MG63 (cell line): ENCODE results near the gene FOXJ1. TPM values are rescaled to one million over a fixed set of nuclear protein-coding genes. Genes with fewer than 3 reads are reported as not detected.

Experiments used
- DNase-seq: peaks from one replicate; pipeline ENCODE4 v3.0.0-alpha.2; 2020
- H3K27me3 ChIP-seq: fragments of 250-450 bp; sonication (Bioruptor Pico); 2 replicates; pipeline ENCODE4 v1.5.1; 2020; ENCODE audit warnings: mild to moderate bottlenecking, moderate library complexity
- H3K36me3 ChIP-seq: fragments of 250-450 bp; sonication (Bioruptor Pico); 2 replicates; pipeline ENCODE4 v1.5.1; 2020; ENCODE audit warnings: mild to moderate bottlenecking, moderate library complexity
- H3K4me3 ChIP-seq: fragments of 250-450 bp; sonication (Bioruptor Pico); 2 replicates; pipeline ENCODE4 v1.5.1; 2020; ENCODE audit warnings: mild to moderate bottlenecking, moderate library complexity
- H3K9me3 ChIP-seq: fragments of 250-450 bp; sonication (Bioruptor Pico); 2 replicates; pipeline ENCODE4 v1.5.1; 2020; ENCODE audit warnings: mild to moderate bottlenecking, moderate library complexity
- total RNA-seq: library from RNA; depleted of rRNA; stranded (reverse); fragments of >200 nt; shearing (Covaris generic); gene quantifications from 2 replicates; pipeline ENCODE4 v1.2.3, GENCODE V29; 2014; ENCODE audit warnings: low replicate concordance

The FOXJ1 gene
- total RNA-seq, 1 experiment from 2014 or later = not detected

- no peak overlapping the region for H3K4me3 ChIP-seq
- no peaks in the 10 kb centered on the region for H3K27me3 ChIP-seq
- H3K9me3 ChIP-seq = no peaks in the 10 kb centered on the region
- DNase-seq = peak; percentile 13
- no peaks in the 10 kb centered on the region for H3K36me3 ChIP-seq
Measured at GRCh38 chr17:76166168-76166567, 25.1 kb upstream of the FOXJ1 start.

GRCh38 chr17:76164331-76164730, 23.3 kb upstream of the FOXJ1 start:
- Histone ChIP-seq H3K27me3 (no peaks in the 10 kb centered on the region), H3K4me3 (no peak overlapping the region), H3K9me3 (no peaks in the 10 kb centered on the region), H3K36me3 (no peaks in the 10 kb centered on the region)
- DNase-seq = no peak

GRCh38 chr17:76163919-76164318, 22.9 kb upstream of the FOXJ1 start:
- no peak for DNase-seq

GRCh38 chr17:76161619-76162266, 20.7 kb upstream of the FOXJ1 start:
- no peaks in the 10 kb centered on the region for H3K36me3 ChIP-seq
- DNase-seq = no peak
- H3K27me3 ChIP-seq = no peaks in the 10 kb centered on the region
- H3K4me3 ChIP-seq = no peak overlapping the region
- no peaks in the 10 kb centered on the region for H3K9me3 ChIP-seq

More at GRCh38 chr17:76163919-76164318, 22.9 kb upstream of the FOXJ1 start:
- no peaks in the 10 kb centered on the region for H3K9me3 ChIP-seq
- no peak overlapping the region for H3K4me3 ChIP-seq
- no peaks in the 10 kb centered on the region for H3K27me3 ChIP-seq
- no peaks in the 10 kb centered on the region for H3K36me3 ChIP-seq

GRCh38 chr17:76160896-76161528, 20.0 kb upstream of the FOXJ1 start:
- Histone ChIP-seq H3K4me3 (no peak overlapping the region), H3K27me3 (no peaks in the 10 kb centered on the region), H3K36me3 (no peaks in the 10 kb centered on the region), H3K9me3 (no peaks in the 10 kb centered on the region)
- no peak for DNase-seq

GRCh38 chr17:76159157-76159556, 18.1 kb upstream of the FOXJ1 start:
- Histone ChIP-seq H3K36me3 (no peaks in the 10 kb centered on the region), H3K27me3 (no peaks in the 10 kb centered on the region), H3K4me3 (no peak overlapping the region), H3K9me3 (no peaks in the 10 kb centered on the region)
- DNase-seq = no peak

- Histone ChIP-seq H3K27me3 (no peaks in the 10 kb centered on the region), H3K9me3 (no peaks in the 10 kb centered on the region), H3K36me3 (no peaks in the 10 kb centered on the region), H3K4me3 (no peak overlapping the region)
- no peak for DNase-seq
Measured at GRCh38 chr17:76157759-76158158, 16.7 kb upstream of the FOXJ1 start.

GRCh38 chr17:76156662-76156991, 15.6 kb upstream of the FOXJ1 start:
- Histone ChIP-seq H3K27me3 (no peaks in the 10 kb centered on the region), H3K4me3 (no peak overlapping the region), H3K9me3 (no peaks in the 10 kb centered on the region), H3K36me3 (no peaks in the 10 kb centered on the region)
- no peak for DNase-seq

- no peaks in the 10 kb centered on the region for H3K27me3 ChIP-seq
- no peaks in the 10 kb centered on the region for H3K9me3 ChIP-seq
- no peak for DNase-seq
- no peak overlapping the region for H3K4me3 ChIP-seq
- no peaks in the 10 kb centered on the region for H3K36me3 ChIP-seq
Measured at GRCh38 chr17:76155988-76156661, 15.1 kb upstream of the FOXJ1 start.

- Histone ChIP-seq H3K36me3 (no peaks in the 10 kb centered on the region), H3K9me3 (no peaks in the 10 kb centered on the region), H3K4me3 (no peak overlapping the region), H3K27me3 (no peaks in the 10 kb centered on the region)
- DNase-seq = no peak
Measured at GRCh38 chr17:76154936-76155845, 14.1 kb upstream of the FOXJ1 start.

GRCh38 chr17:76154292-76154691, 13.2 kb upstream of the FOXJ1 start:
- no peaks in the 10 kb centered on the region for H3K9me3 ChIP-seq
- no peaks in the 10 kb centered on the region for H3K27me3 ChIP-seq
- no peaks in the 10 kb centered on the region for H3K36me3 ChIP-seq
- H3K4me3 ChIP-seq = no peak overlapping the region
- no peak for DNase-seq

GRCh38 chr17:76153640-76154039, 12.6 kb upstream of the FOXJ1 start:
- Histone ChIP-seq H3K4me3 (no peak overlapping the region), H3K36me3 (no peaks in the 10 kb centered on the region), H3K27me3 (no peaks in the 10 kb centered on the region), H3K9me3 (no peaks in the 10 kb centered on the region)
- no peak for DNase-seq

- Histone ChIP-seq H3K36me3 (no peaks in the 10 kb centered on the region), H3K9me3 (no peaks in the 10 kb centered on the region), H3K4me3 (no peak overlapping the region), H3K27me3 (no peaks in the 10 kb centered on the region)
- no peak for DNase-seq
Measured at GRCh38 chr17:76153202-76153601, 12.2 kb upstream of the FOXJ1 start.

- no peak for DNase-seq
- no peak overlapping the region for H3K4me3 ChIP-seq
- H3K9me3 ChIP-seq = no peaks in the 10 kb centered on the region
- H3K36me3 ChIP-seq = no peaks in the 10 kb centered on the region
- no peaks in the 10 kb centered on the region for H3K27me3 ChIP-seq
Measured at GRCh38 chr17:76152591-76152990, 11.5 kb upstream of the FOXJ1 start.

GRCh38 chr17:76151896-76152454, 10.9 kb upstream of the FOXJ1 start:
- no peaks in the 10 kb centered on the region for H3K36me3 ChIP-seq
- no peaks in the 10 kb centered on the region for H3K27me3 ChIP-seq
- no peak overlapping the region for H3K4me3 ChIP-seq
- no peaks in the 10 kb centered on the region for H3K9me3 ChIP-seq
- no peak for DNase-seq

- Histone ChIP-seq H3K9me3 (no peaks in the 10 kb centered on the region), H3K27me3 (no peaks in the 10 kb centered on the region), H3K4me3 (no peak overlapping the region), H3K36me3 (no peaks in the 10 kb centered on the region)
- DNase-seq = no peak
Measured at GRCh38 chr17:76150712-76151622, 9.9 kb upstream of the FOXJ1 start.
